ENCODE measurements around the gene CYP19A1.

GRCh38 chr15:51229907-51230330, 108.5 kb downstream of the CYP19A1 start:
- TF ChIP-seq CTCF (IDR thresholded peaks at IDR 0.05) (peak; percentile 13 to 36 (median 21)), POLR2A (IDR thresholded peaks at IDR 0.05) (no peak)
